ENCODE data around the gene LPCAT3.
A peak's percentile ranks its signal among the peaks of the same experiment; 100 is the strongest.

The LPCAT3 gene

GRCh38 chr12:6943722-6944380, 74.4 kb downstream of the LPCAT3 start, which contains the start of the genes C12orf57 and RNU7-1:
Gene C12orf57, plus strand, starts transcription at chr12:6944022. Its CDS starts 100 bp downstream, at chr12:6944122.
Gene RNU7-1, plus strand, starts transcription at chr12:6943816.
- DNase-seq (ENCODE audit: extremely low spot score, insufficient read length, low read depth): no peak
- no peak for FAIRE-seq

- DNase-seq (ENCODE audit: extremely low spot score, insufficient read length, low read depth) (no peak), FAIRE-seq (peak; percentile 87)
These were observed 74.9 kb downstream of the LPCAT3 start for GRCh38 chr12:6943389-6943721.

DNA sequence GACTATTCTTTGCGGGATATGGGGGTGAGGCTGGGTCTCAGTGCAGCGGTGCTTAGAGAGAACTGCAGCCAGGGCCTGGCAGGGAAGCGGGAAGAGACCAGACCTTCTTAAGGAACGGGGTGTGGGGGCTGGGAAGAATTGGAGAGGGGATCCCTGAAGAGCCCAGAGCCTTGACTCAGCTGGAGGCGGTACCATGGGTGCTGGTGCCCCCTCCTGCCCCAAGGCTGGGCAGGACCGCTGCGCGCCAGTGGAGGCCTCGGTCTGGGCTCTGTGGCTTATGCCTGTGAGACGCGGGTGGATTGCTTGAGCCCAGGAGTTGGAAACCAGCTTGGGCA, 76.0 kb downstream of the LPCAT3 start:
- DNase-seq (ENCODE audit: extremely low spot score, insufficient read length, low read depth): no peak
- no peak for FAIRE-seq

- FAIRE-seq (no peak), DNase-seq (ENCODE audit: extremely low spot score, insufficient read length, low read depth) (no peak)
These were observed 76.5 kb downstream of the LPCAT3 start for GRCh38 chr12:6941782-6942181.

GRCh38 chr12:6941267-6941666, 77.0 kb downstream of the LPCAT3 start:
- no peak for FAIRE-seq

GRCh38 chr12:6939191-6939540, 79.1 kb downstream of the LPCAT3 start:
- no peak for DNase-seq (ENCODE audit: extremely low spot score, insufficient read length, low read depth)
- no peak for FAIRE-seq

More at GRCh38 chr12:6941267-6941666, 77.0 kb downstream of the LPCAT3 start:
- DNase-seq (ENCODE audit: extremely low spot score, insufficient read length, low read depth): no peak

DNA sequence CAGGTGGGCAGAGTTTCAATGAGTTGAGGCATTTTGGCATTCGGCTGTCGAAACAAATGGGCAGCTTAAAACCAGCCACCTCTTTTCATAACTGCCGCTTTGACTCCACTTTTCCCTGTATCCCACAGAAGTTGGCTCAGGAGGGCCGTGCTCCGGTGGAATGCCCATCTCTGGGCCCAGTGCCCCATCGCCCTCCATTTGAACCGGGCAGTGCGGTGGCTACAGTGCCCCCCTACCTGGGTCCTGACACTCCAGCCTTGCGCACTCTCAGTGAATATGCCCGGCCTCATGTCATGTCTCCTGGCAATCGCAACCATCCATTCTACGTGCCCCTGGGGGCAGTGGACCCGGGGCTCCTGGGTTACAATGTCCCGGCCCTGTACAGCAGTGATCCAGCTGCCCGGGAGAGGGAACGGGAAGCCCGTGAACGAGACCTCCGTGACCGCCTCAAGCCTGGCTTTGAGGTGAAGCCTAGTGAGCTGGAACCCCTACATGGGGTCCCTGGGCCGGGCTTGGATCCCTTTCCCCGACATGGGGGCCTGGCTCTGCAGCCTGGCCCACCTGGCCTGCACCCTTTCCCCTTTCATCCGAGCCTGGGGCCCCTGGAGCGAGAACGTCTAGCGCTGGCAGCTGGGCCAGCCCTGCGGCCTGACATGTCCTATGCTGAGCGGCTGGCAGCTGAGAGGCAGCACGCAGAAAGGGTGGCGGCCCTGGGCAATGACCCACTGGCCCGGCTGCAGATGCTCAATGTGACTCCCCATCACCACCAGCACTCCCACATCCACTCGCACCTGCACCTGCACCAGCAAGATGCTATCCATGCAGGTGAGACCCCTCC, 79.7 kb downstream of the LPCAT3 start:
- FAIRE-seq (no peak), DNase-seq (ENCODE audit: extremely low spot score, insufficient read length, low read depth) (no peak)

DNA sequence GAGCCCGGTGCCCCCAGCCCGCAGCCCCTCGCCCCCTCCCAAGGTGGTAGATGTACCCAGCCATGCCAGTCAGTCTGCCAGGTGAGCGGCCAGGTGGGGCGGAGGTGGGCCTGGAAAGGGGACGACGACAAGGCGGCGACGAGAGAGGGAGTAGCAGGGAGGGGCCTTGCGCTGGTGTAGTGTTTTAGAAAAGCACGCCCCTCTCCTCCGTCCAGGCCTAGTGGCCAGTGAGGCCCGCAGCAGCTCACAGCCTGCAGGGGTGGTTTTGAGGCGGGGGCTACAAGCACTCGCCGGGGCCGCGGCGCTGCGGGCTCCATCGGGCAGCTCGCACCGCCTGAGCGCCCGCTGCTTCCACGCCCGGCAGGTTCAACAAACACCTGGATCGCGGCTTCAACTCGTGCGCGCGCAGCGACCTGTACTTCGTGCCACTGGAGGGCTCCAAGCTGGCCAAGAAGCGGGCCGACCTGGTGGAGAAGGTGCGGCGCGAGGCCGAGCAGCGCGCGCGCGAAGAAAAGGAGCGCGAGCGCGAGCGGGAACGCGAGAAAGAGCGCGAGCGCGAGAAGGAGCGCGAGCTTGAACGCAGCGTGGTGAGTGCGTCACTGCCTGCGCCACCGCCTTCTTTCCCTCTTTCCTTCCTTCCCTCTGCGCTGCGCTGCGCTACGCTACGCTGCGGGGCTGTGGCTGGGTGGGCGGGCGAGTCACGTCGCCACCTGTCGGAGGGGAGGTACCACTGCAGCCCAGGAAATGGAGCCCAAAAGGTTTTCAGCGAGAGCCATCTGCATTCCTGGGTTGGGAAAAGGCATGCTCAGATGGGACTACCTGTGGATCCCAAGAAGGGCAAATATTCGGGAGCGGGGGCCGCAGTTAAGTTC, 80.6 kb downstream of the LPCAT3 start:
- FAIRE-seq (peak; percentile 100), DNase-seq (ENCODE audit: extremely low spot score, insufficient read length, low read depth) (no peak)

GRCh38 chr12:6936636-6937480, 81.4 kb downstream of the LPCAT3 start:
- DNase-seq (ENCODE audit: extremely low spot score, insufficient read length, low read depth) (no peak), FAIRE-seq (peak; percentile 67)

GRCh38 chr12:6936194-6936635, 82.1 kb downstream of the LPCAT3 start:
- FAIRE-seq (no peak), DNase-seq (ENCODE audit: extremely low spot score, insufficient read length, low read depth) (no peak)

DNA sequence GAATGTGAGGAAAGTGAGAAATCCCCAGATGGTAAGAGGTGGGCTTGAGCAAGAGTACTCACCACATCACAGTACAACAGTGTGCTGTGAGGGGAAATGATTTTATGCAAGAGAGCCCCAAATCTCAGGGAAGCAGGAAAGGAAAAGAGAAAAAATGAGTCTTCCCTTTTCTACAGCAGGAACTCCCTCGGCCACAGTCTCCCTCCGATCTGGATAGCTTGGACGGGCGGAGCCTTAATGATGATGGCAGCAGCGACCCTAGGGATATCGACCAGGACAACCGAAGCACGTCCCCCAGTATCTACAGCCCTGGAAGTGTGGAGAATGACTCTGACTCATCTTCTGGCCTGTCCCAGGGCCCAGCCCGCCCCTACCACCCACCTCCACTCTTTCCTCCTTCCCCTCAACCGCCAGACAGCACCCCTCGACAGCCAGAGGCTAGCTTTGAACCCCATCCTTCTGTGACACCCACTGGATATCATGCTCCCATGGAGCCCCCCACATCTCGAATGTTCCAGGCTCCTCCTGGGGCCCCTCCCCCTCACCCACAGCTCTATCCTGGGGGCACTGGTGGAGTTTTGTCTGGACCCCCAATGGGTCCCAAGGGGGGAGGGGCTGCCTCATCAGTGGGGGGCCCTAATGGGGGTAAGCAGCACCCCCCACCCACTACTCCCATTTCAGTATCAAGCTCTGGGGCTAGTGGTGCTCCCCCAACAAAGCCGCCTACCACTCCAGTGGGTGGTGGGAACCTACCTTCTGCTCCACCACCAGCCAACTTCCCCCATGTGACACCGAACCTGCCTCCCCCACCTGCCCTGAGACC, 82.7 kb downstream of the LPCAT3 start:
- no peak for DNase-seq (ENCODE audit: extremely low spot score, insufficient read length, low read depth)
- no peak for FAIRE-seq

- FAIRE-seq (no peak), DNase-seq (ENCODE audit: extremely low spot score, insufficient read length, low read depth) (no peak)
These were observed 84.2 kb downstream of the LPCAT3 start for GRCh38 chr12:6934110-6934509.

DNA sequence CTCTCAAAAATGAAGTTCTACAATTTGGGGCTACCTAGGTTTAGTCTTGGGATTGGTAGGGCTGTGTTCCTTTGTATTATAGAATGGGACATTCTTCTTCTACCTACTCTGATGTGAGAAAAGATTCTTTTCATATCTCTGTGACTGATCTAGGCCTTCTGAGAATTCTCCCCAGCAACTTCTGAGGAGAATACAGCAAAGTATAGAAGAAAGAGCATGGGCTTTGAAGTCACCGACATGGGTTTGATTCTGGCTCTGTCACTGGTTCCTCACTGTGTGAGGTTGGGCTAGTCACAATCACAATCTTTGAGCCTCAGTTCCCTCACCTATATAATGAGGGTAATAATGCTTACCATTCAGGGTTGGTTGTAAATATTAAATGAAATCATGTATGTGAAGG, 85.5 kb downstream of the LPCAT3 start:
- DNase-seq (ENCODE audit: extremely low spot score, insufficient read length, low read depth): no peak
- no peak for FAIRE-seq

GRCh38 chr12:6929466-6930452, 88.5 kb downstream of the LPCAT3 start:
- FAIRE-seq (no peak), DNase-seq (ENCODE audit: extremely low spot score, insufficient read length, low read depth) (no peak)

- FAIRE-seq (peak; percentile 26), DNase-seq (ENCODE audit: extremely low spot score, insufficient read length, low read depth) (no peak)
These were observed 89.4 kb downstream of the LPCAT3 start for GRCh38 chr12:6928703-6929407.

- DNase-seq (ENCODE audit: extremely low spot score, insufficient read length, low read depth): no peak
- no peak for FAIRE-seq
These were observed 90.1 kb downstream of the LPCAT3 start for GRCh38 chr12:6928022-6928702.
